H1 (cell line): ENCODE measurements around the gene ZMYND12. TPM values are rescaled to one million over a fixed set of nuclear protein-coding genes. Genes with fewer than 3 reads are reported as not detected.

ENCODE experiments used
- TEAD4 ChIP-seq: IDR thresholded peaks from 2 replicates; pipeline ENCODE4 v1.6.1; 2012; ENCODE audit warnings: low read depth, low read length, inconsistent platforms, mixed read lengths
- polyA plus RNA-seq, 7 experiments: library from polyadenylated mRNA; depleted of rRNA in 3 of 7; stranded (reverse) in 5 of 7; unstranded in 2 of 7; fragments of >200 nt in 5 of 7; fragments of 200-250 nt in 2 of 7; gene quantifications; 1 replicate in 5 of 7; 2 replicates in 1 of 7; 4 replicates in 1 of 7; pipeline versions ENCODE4 v1.2.1 to v1.2.3, GENCODE V29; 2011 to 2013; ENCODE audit warnings: missing spikeins in 2 of 7, mixed read lengths in 2 of 7
- total RNA-seq: library from RNA; stranded (reverse); fragmentation: NEBNext Ultra II Directional; extraction: Animal tissue kit (Norgen Biotek cat#: 25700); gene quantifications from 2 replicates; pipeline ENCODE4 v1.2.1, GENCODE V29; 2021

ZMYND12 gene
- total and polyA plus RNA-seq, 2 of the 8 experiments (the other 6 are each of a cell fraction or from before 2014, with no cell fraction given): 0.62 TPM; not detected in 1

- TF ChIP-seq TEAD4: no peak
Measured at GRCh38 chr1:42417166-42417565, 38.7 kb downstream of the ZMYND12 start (continued).
